ACHN (cell line): Measurements from ENCODE around the gene GSTCD.
"Not testable (repeated sequence)": the region's sequence is repeated elsewhere in the genome, so short reads cannot be mapped to it uniquely, and the experiment has no call there.

Experiments
- DNase-seq: peaks from one replicate; pipeline ENCODE4 v3.0.0-alpha.2; 2015
- in situ Hi-C: cut with HindIII; loops from 2 replicates; pipeline ENCODE4 v1.10.0; 2017; ENCODE audit warnings: low sequenced_read_pairs, low pct_ligation_motif_present, low pct_unique_long_range_greater_than_20kb

The GSTCD gene

GRCh38 chr4:105708181-105709080, at the start of gene GSTCD, which contains the start of gene INTS12:
Gene GSTCD (plus strand): TSS chr4:105708784. CDS start chr4:105717614, 8,830 bp downstream.
Gene INTS12 (minus strand): TSS chr4:105708689. CDS start chr4:105700005, 8,684 bp downstream.
- peak; percentile 93 for DNase-seq
- in situ Hi-C loops, result no loop called here

GRCh38 chr4:105659190-105659589, 49.4 kb upstream of the GSTCD start:
- no peak for DNase-seq
- in situ Hi-C loops, result no loop called here

GRCh38 chr4:105661028-105661427, 47.6 kb upstream of the GSTCD start:
- in situ Hi-C loops, result no loop called here
- DNase-seq, result no peak

GRCh38 chr4:105662935-105663675, 45.5 kb upstream of the GSTCD start:
- in situ Hi-C loops, result no loop called here

GRCh38 chr4:105666693-105667092, 41.9 kb upstream of the GSTCD start:
- peak; percentile 25 for DNase-seq
- in situ Hi-C loops, result no loop called here

More at GRCh38 chr4:105662935-105663675, 45.5 kb upstream of the GSTCD start:
- no peak for DNase-seq

GRCh38 chr4:105670684-105671083, 37.9 kb upstream of the GSTCD start:
- no peak for DNase-seq
- in situ Hi-C loops, result no loop called here

- in situ Hi-C loops, result no loop called here
- DNase-seq, result no peak
These were observed 37.3 kb upstream of the GSTCD start for GRCh38 chr4:105671301-105671700.

- DNase-seq, result no peak
- in situ Hi-C loops, result no loop called here
These were observed 34.6 kb upstream of the GSTCD start for GRCh38 chr4:105674011-105674410.

- no peak for DNase-seq
- in situ Hi-C loops, result no loop called here
These were observed 30.9 kb upstream of the GSTCD start for GRCh38 chr4:105677709-105678108.

GRCh38 chr4:105679186-105679585, 29.4 kb upstream of the GSTCD start:
- no peak for DNase-seq
- in situ Hi-C loops, result no loop called here

GRCh38 chr4:105683038-105683437, 25.5 kb upstream of the GSTCD start:
- no peak for DNase-seq
- in situ Hi-C loops, result no loop called here

GRCh38 chr4:105686571-105686970, 22.0 kb upstream of the GSTCD start:
- in situ Hi-C loops, result no loop called here
- DNase-seq, result no peak

GRCh38 chr4:105694812-105695211, 13.8 kb upstream of the GSTCD start:
- DNase-seq, in situ Hi-C loops: not testable (repeated sequence)

GRCh38 chr4:105695832-105696231, 12.8 kb upstream of the GSTCD start:
- in situ Hi-C loops, DNase-seq: not testable (repeated sequence)

- no peak for DNase-seq
- in situ Hi-C loops, result no loop called here
These were observed 10.0 kb upstream of the GSTCD start for GRCh38 chr4:105698607-105699006.

GRCh38 chr4:105707782-105708180, 803 bp upstream of the GSTCD start:
- no peak for DNase-seq
- in situ Hi-C loops, result no loop called here

GRCh38 chr4:105709081-105709450, 482 bp downstream of the GSTCD start:
- DNase-seq, result peak; percentile 44
- in situ Hi-C loops, result no loop called here

GRCh38 chr4:105710012-105710600, 1.5 kb downstream of the GSTCD start:
- DNase-seq, result peak; percentile 48
- in situ Hi-C loops, result no loop called here

- in situ Hi-C loops, result no loop called here
- peak; percentile 61 for DNase-seq
These were observed 2.1 kb downstream of the GSTCD start for GRCh38 chr4:105710678-105711077.
